ENCODE results near the gene USF2. TPM values are rescaled to one million over a fixed set of nuclear protein-coding genes. Genes with fewer than 3 reads are reported as not detected.
A peak's percentile ranks its signal among the peaks of the same experiment; 100 is the strongest.
"Not testable (repeated sequence)": the region's sequence is repeated elsewhere in the genome, so short reads cannot be mapped to it uniquely, and the experiment has no call there.

Gene USF2
- total and polyA plus RNA-seq, 8 donors = 26.8 to 109 (median 86.0) TPM

DNA sequence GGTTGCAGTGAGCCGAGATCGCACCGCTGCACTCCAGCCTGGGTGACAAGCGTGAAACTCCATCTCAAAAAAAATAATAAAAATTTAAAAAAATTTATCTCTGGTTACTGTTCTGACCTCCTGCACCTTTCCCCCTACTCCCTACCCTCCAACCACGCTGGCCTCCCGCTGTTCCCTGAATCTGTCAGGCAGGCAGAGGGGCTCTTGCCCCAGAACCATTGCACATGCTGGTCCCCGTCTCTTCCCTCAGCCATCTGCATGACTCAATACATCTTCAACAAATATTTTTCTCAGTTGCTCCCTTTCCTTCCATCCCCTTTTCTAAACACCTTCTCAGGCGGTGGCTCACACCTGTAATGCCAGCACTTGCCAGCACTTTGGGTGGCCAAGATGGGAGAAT lies 39.2 kb upstream of the USF2 start:
- 90 to 95% (median 95%) methylated on average over 8 of the region's 8 CpGs for WGBS, 5 donors
- DNase-seq = no peak
- H3K9me3 ChIP-seq = no peaks in the 10 kb centered on the region
- H3K27me3 ChIP-seq = peaks cover 0 to 4% (median 0%) of the 10 kb centered on the region in 3 donors
- no peaks in the 10 kb centered on the region for H3K36me3 ChIP-seq
- intact Hi-C loops (cut with DNase I; ENCODE audit: low total_unique reads) = no loop called here
- no peak overlapping the region for H3K4me3 ChIP-seq
- H3K27ac ChIP-seq = no peak overlapping the region
- TF ChIP-seq EP300 (IDR thresholded peaks at IDR 0.05) = no peak
- no peak for TF ChIP-seq POLR2AphosphoS5 (IDR thresholded peaks at IDR 0.05)
- TF ChIP-seq, protein P1, sequence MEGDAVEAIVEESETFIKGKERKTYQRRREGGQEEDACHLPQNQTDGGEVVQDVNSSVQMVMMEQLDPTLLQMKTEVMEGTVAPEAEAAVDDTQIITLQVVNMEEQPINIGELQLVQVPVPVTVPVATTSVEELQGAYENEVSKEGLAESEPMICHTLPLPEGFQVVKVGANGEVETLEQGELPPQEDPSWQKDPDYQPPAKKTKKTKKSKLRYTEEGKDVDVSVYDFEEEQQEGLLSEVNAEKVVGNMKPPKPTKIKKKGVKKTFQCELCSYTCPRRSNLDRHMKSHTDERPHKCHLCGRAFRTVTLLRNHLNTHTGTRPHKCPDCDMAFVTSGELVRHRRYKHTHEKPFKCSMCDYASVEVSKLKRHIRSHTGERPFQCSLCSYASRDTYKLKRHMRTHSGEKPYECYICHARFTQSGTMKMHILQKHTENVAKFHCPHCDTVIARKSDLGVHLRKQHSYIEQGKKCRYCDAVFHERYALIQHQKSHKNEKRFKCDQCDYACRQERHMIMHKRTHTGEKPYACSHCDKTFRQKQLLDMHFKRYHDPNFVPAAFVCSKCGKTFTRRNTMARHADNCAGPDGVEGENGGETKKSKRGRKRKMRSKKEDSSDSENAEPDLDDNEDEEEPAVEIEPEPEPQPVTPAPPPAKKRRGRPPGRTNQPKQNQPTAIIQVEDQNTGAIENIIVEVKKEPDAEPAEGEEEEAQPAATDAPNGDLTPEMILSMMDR (IDR thresholded peaks at IDR 0.05) = no peak
- TF ChIP-seq POLR2A (IDR thresholded peaks at IDR 0.05) = no peak
- peaks cover 0 to 12% (median 4%) of the 10 kb centered on the region in 4 donors for H3K4me1 ChIP-seq

DNA sequence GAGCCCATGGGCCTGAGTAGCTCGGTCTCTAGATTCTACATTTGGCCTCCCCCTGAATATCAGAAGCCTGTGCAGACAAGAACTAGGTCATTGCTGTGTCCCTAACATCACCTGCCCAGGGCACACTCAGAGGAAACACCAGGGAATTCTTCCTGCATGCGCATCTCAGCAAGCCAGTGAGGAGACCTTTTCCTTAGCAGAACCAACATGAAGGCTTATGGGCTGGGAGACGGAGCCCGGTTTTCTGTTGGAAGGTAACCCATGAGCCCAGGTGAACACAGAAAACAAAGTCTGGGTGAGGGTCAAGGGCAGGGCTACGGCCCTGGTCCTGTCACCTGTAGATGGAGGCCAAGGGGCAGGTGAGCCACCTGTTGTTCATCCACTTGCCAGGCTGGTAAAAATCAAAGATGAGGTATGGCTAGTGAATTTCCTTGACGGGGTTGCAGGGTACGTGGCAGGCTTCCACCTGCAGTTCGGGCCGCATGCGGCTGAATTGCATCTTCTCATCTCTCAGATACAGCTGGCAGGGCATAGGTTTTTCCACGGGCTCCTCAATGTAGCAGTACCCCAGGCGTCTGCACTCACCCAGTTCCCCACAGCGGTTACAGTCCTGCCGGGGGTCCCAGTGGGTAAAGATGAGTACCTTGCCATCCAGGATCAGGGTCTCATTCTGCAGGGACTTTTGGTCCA lies 36.7 kb upstream of the USF2 start:
- no peak for DNase-seq

GRCh38 chr19:35232912-35233311 lies 35.9 kb upstream of the USF2 start:
- intact Hi-C loops (cut with DNase I; ENCODE audit: low total_unique reads) = no loop called here
- 64 to 69% (median 66%) methylated on average over 5 of the region's 5 CpGs for WGBS, 5 donors
- no peaks in the 10 kb centered on the region for H3K4me1 ChIP-seq
- no peak overlapping the region for H3K27ac ChIP-seq
- no peak overlapping the region for H3K4me3 ChIP-seq
- DNase-seq = no peak
- no peaks in the 10 kb centered on the region for H3K9me3 ChIP-seq
- no peaks in the 10 kb centered on the region for H3K27me3 ChIP-seq
- TF ChIP-seq, protein P1 (IDR thresholded peaks at IDR 0.05) = no peak
- no peak for TF ChIP-seq POLR2AphosphoS5 (IDR thresholded peaks at IDR 0.05)
- H3K36me3 ChIP-seq = no peaks in the 10 kb centered on the region

More for the DNA sequence above, 36.7 kb upstream of the USF2 start:
- intact Hi-C loops (cut with DNase I; ENCODE audit: low total_unique reads) = no loop called here
- no peak overlapping the region for H3K27ac ChIP-seq
- no peaks in the 10 kb centered on the region for H3K27me3 ChIP-seq
- H3K4me3 ChIP-seq = no peak overlapping the region
- no peaks in the 10 kb centered on the region for H3K36me3 ChIP-seq
- 84 to 91% (median 90%) methylated on average over 14 of the region's 14 CpGs for WGBS, 5 donors
- H3K9me3 ChIP-seq = no peaks in the 10 kb centered on the region
- no peaks in the 10 kb centered on the region for H3K4me1 ChIP-seq
- TF ChIP-seq, protein P1 (IDR thresholded peaks at IDR 0.05) = no peak
- TF ChIP-seq POLR2A (IDR thresholded peaks at IDR 0.05) (no peak), EP300 (IDR thresholded peaks at IDR 0.05) (no peak), POLR2AphosphoS5 (IDR thresholded peaks at IDR 0.05) (no peak)

DNA sequence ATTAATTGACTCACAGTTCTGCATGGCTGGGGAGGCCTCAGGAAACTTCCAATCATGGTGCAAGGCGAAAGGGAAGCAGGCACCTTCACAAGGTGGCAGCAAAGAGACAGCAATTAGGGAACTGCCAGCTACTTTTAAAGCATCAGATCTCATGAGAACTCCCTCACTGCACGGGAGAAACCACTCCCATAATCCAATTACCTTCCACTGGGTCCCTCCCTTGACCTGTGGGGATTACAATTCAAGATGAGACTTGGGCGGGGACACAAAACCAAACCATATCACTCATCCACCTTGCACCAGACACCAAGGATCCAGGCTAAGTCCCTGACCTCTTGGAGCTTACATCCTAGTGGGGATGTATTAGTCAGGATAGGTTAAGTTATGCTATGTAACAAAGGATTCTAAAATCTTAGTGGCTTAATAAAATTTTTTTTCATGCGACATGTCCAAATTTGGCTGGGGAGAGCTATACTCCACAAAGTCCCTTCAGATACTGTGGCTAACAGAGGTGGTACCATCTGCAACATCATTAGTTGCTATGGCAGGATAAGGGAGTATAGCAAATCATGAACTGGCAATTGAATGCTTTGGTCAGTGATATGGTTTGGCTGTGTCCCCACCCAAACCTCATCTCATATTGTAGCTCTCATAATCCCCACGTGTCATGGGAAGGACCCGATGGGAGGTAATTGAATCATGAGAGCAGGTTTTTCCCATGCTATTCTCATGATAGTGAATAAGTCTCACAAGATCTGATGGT lies 31.9 kb upstream of the USF2 start:
- Histone ChIP-seq H3K9me3 (no peaks in the 10 kb centered on the region), H3K4me1 (no peaks in the 10 kb centered on the region), H3K36me3 (no peaks in the 10 kb centered on the region), H3K4me3 (no peak overlapping the region), H3K27ac (no peak overlapping the region), H3K27me3 (no peaks in the 10 kb centered on the region)
- TF ChIP-seq EP300 (IDR thresholded peaks at IDR 0.05) (no peak), POLR2A (IDR thresholded peaks at IDR 0.05) (no peak), POLR2AphosphoS5 (IDR thresholded peaks at IDR 0.05) (no peak)
- TF ChIP-seq, protein P1 (IDR thresholded peaks at IDR 0.05) = peak in 2 of 7 experiments; percentile 16 to 34
- no peak for DNase-seq
- intact Hi-C loops (cut with DNase I; ENCODE audit: low total_unique reads) = no loop called here
- WGBS, 5 donors = 76 to 79% (median 77%) methylated on average over 6 of the region's 6 CpGs

GRCh38 chr19:35239597-35239996 lies 29.2 kb upstream of the USF2 start:
- H3K36me3 ChIP-seq; H3K4me1 ChIP-seq; H3K27ac ChIP-seq; H3K4me3 ChIP-seq; H3K9me3 ChIP-seq; intact Hi-C loops (cut with DNase I; ENCODE audit: low total_unique reads); H3K27me3 ChIP-seq; DNase-seq: not testable (repeated sequence)
- WGBS, 5 donors = 92 to 100% (median 94%) methylated on average over 1 of the region's 1 CpG

Data from stomach (tissue), 9 donors.